ENCODE measurements around the gene PPP1R12C.

Gene PPP1R12C

DNA sequence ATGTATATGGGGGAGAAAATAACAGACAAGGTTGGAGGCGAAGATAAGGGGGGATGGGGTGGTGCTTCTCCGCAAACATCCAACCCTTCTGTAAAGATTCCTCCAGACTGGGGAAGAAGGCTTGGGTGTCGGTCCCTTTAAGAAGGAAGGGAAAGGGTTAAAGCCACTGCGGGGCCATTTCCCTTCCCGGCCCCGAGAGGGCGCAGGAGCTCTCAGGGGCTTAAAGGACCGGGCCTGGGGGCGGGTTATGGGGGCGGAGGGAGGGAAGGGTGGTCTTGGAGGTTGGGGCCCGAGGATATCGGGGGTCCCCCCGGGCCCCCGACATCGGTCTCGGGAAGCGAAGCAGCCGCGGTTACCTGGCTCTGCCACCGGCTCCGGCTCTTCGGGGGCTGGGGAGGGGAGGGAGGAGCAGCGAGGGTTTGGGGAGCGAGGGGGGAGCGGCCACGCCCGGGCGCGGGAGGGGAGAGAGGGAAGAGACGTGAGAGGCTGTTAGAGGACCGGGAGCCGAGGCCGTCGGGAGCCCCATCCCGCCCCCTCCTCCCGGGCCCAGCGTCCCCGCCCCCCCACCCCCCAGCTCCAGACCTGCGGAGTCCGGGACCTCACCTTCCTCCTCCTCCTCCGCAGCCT lies 28.8 kb upstream of the PPP1R12C start:
- no peak for DNase-seq

DNA sequence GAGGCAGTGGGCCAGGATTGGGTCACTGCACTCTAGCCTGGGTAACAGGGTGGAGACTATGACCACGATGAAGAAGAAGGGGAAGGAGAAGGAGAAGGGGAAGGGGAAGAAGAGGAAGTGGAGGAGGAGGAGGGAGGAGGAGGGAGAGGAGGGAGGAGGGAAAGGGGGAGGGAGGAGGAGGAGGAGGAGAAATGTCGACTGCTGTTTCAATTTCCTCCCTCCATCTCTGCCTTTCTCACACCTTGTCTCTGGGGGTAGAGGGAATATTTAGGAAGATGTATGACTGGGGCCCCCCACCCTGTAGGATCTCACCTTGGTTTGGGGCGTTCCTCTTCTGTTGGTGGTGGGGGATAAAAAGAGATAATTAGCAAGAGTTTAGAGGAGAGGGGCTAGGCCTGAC lies 27.8 kb upstream of the PPP1R12C start:
- no peak for DNase-seq

DNA sequence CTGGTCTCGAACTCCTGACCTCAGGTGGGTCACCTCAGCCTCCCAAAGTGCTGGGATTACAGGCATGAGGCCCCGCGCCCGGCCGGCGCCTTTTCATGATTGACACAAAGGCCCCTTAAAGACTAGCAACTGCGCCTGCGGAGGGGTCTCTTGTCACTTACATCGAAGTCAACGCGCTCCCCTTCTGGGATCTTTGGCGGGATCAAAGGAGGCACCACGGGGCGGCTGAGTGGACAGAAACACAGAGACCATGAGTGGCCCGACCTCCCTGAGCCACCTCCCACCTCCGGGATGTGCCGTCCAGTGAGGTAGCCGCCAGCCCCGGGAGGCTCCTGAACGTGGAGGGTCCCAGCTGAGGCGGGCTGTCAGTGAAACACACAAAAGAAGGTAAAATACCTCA lies 24.3 kb upstream of the PPP1R12C start:
- DNase-seq: no peak

DNA sequence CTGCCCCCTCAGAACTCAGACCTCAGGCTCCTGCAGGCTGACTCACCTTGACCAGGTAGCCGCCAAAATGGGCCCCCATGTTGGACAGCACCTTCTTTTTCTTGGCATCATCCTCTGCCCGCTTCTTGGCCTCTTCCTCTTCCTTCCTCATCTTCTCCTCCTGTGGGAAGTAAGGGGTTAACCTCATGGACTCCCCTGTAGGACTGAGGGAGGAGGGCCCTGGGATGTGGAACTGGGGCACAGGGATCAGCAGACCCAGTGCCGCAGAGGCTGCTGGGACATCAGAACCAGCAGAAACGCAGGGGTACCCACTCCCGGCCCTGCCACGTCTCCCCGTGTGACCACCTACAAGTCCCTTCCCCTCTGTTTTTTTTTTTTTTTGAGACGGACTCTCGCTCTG lies 20.5 kb upstream of the PPP1R12C start:
- no peak for DNase-seq

DNA sequence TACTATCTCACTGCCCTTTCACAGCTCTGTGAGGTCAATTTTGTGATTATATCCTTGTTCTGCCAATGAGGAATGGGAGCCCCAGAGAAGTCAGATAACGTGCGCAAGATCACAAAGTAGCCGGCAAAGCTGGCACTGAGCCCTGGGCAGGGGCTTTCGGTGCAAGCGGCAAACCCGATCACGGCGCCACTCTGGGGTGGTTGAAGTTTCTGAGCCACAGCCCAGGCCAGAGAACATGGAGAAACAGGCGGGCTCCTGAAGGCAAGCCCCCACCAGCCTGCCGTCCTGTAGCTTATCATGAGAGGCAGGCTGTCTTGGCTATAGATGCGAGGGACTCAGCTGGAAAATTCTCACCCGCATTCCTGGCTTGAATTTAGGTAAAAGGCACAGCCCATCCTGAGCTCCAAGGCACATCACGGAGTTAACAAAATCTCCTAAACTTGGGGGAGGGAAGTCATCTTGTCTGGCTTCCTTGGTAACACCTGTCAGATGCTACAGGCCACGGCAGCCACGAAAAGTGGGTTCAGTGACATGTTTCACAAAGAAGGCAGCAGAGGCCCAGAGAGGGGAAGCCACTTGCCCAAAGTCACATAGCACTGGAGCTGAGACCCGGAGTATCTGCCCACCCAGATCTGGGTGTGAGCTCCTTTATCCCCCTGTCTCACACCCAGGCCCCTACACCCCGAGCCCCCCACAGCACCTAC lies 19.1 kb upstream of the PPP1R12C start:
- DNase-seq: no peak

DNA sequence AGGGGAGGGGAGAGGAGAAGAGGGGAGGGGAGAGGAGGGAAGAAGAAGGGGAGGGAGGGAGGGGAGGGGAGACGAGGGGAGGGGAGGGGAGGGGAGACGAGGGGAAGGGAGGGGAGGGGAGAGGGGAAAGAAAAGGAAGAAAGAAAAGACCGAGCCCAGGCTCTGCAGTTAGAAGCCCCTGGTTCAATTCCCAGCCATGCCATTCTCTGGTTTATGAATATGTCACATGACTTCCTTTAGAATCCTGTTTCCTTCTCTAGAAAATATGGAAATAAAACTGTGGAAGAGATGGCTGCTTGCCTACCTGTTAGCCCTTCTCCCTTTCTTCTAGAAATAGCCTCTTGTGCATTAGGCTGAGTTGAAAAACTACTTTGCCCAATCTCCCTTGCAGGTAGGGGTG lies 17.3 kb upstream of the PPP1R12C start:
- DNase-seq: no peak

DNA sequence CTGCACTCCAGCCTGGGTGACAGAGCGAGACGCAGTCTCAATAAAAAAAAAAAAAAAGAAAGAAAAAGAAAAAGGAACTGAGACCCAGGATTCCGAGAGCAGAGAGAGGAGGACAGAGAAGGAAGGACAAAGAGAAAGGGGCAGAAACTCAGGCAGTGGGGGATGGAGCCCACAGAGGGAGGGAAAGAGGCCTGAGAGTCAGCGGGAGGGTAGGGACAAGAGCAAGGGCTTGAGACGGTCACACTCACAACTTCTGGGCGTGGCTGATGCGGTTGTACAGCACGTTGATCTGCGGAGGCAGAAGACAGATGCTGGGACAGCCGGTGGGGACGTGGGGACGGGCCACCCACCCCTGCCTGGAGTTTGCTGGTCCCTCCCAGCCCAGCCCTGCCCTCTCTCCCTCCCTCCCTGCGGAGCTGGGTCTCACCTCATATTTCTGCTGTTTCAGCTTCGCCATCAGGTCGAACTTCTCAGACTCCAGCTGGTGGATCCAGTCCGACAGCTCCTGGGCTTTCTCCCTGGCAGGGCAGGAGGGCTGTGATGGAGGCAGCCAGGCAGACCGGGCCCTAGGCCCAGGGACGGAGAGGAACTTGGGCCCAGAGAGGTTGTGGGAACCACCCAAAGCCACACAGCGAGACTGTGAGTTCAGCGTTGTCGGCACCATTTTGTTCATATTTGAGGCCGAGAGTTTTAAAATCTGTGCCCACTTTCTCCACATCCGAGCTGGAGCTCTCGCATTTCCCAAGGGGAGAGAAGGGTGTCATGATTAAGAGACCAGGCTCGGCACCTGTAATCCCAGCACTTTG lies 16.4 kb upstream of the PPP1R12C start:
- DNase-seq: no peak

DNA sequence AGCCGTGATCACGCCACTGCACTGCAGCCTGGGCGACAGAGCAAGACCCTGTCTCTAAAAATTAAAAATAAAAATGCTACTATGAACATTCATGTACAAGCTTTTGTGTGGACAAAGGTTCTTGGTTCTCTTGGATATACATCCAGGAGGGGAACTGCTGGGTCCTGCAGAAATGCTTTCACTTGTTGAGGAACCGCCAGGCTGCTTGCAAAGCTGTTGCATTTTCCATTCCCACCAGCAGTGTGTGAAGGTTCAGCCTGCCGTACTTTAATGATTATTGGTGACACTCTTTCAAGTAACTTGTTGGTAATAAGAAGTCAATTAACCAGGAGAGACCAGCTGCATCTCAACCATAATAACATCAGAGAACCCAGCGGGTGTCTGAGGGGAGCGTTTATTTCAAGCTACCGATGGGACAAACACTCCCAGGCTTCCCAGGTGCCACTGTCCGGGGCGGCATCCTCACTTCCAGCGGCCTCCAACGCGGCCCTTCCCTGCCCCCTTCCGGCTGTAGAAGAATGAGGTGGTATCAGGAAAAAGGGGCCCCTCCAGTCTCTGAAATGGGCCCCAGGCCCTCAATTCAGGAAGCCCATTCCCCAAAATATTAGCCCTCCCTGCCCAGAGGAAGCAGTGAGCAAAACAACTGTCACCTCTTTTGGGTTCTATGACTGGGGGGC lies 15.2 kb upstream of the PPP1R12C start:
- no peak for DNase-seq

DNA sequence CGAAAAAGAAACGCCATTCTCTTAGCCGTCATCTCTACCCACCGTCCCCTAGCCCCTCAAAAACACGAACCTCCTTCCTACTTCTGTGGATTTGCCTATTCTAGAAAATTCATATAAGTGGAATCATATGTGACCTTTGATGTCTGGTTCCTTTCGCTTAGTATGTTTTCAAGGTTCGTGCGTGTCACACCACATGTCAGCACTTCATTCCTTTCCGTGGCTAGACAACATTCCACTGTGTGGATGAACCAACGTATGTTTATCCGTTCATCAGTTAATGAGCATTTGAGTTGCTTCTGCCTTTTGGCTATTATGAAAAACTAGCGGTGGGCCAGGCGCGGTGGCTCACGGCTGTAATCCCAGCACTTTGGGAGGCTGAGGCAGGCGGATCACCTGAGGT lies 14.0 kb upstream of the PPP1R12C start:
- no peak for DNase-seq

DNA sequence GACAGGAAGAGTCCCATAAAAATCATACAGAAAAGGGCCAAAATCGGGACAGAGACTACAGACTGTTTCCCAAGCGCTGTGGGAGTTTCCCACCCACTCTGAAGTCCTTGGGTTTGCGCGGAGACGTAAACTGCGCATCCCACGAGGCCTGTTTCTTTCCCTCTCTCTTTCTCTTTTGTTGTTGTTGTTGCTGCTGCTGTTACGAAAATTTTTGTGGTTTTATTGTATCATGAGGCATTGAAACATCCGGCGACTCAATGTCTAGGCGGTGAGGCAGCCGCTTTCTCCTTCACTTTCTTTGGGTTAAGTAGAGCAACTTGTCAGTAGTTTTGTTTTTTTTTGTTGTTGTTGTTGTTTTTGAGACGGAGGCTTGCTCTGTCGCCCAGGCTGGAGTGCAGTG lies 1.6 kb upstream of the PPP1R12C start:
- DNase-seq: no peak

DNA sequence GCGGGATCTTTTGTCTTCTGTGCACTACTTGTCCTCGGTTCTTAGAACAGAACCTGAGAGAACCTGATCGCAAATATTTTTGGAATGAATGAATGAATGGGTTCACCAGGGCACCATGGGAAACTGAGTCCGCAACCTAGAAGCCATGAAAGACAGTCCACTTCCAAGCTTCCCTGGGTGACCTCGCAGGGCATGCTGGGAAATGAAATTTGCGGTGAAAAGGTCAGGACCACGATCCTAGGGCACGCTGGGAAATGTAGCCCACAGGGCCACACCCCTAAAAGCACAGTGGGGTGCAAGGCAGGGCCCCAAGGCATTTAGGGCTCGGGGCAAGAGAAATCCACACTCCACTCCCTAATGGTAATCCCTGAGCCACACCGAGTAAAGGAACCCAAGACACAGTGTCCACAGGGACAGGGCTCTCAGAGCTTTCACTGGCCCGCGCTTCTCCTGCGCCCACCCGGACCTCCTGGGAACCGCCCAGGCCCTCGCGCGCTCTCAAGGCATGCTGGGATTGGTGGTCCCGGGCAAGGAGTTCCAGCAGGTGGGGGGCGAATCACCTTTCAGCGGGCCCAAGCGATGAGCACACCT lies 1.1 kb upstream of the PPP1R12C start:
- DNase-seq: no peak

DNA sequence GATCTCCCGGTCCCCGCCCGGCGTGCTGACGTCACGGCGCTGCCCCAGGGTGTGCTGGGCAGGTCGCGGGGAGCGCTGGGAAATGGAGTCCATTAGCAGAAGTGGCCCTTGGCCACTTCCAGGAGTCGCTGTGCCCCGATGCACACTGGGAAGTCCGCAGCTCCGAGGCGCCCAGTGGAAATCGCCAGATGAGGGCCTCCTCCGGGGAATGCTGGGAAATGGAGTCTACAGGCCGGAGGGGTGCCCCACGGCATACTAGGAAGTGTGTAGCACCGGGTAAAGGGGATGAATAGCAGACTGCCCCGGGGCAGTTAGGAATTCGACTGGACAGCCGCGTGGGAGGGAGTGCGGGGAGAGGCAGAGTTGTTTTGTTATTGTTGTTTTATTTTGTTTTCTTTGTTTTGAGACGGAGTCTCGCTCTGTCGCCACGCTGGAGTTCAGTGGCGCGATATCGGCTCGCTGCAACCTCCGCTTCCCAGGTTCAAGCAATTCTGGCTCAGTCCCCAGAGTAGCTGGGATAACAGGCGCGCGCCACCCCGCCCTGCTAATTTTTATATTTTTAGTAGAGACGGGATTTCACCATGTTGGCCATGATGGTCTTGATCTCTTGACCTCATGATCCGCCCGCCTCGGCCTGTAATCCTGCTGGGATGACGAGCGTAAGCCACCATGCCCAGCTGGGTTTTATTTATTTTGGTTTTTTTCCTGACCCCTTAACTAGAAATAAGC lies 390 bp upstream of the PPP1R12C start:
- DNase-seq: peak; percentile 94

DNA sequence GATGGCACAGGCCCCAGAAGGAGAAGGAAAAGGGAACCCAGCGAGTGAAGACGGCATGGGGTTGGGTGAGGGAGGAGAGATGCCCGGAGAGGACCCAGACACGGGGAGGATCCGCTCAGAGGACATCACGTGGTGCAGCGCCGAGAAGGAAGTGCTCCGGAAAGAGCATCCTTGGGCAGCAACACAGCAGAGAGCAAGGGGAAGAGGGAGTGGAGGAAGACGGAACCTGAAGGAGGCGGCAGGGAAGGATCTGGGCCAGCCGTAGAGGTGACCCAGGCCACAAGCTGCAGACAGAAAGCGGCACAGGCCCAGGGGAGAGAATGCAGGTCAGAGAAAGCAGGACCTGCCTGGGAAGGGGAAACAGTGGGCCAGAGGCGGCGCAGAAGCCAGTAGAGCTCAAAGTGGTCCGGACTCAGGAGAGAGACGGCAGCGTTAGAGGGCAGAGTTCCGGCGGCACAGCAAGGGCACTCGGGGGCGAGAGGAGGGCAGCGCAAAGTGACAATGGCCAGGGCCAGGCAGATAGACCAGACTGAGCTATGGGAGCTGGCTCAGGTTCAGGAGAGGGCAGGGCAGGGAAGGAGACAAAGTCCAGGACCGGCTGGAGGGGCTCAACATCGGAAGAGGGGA lies 1.1 kb downstream of the PPP1R12C start:
- DNase-seq: peak; percentile 34

DNA sequence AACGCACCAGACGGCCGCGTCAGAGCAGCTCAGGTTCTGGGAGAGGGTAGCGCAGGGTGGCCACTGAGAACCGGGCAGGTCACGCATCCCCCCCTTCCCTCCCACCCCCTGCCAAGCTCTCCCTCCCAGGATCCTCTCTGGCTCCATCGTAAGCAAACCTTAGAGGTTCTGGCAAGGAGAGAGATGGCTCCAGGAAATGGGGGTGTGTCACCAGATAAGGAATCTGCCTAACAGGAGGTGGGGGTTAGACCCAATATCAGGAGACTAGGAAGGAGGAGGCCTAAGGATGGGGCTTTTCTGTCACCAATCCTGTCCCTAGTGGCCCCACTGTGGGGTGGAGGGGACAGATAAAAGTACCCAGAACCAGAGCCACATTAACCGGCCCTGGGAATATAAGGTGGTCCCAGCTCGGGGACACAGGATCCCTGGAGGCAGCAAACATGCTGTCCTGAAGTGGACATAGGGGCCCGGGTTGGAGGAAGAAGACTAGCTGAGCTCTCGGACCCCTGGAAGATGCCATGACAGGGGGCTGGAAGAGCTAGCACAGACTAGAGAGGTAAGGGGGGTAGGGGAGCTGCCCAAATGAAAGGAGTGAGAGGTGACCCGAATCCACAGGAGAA lies 1.9 kb downstream of the PPP1R12C start:
- no peak for DNase-seq

DNA sequence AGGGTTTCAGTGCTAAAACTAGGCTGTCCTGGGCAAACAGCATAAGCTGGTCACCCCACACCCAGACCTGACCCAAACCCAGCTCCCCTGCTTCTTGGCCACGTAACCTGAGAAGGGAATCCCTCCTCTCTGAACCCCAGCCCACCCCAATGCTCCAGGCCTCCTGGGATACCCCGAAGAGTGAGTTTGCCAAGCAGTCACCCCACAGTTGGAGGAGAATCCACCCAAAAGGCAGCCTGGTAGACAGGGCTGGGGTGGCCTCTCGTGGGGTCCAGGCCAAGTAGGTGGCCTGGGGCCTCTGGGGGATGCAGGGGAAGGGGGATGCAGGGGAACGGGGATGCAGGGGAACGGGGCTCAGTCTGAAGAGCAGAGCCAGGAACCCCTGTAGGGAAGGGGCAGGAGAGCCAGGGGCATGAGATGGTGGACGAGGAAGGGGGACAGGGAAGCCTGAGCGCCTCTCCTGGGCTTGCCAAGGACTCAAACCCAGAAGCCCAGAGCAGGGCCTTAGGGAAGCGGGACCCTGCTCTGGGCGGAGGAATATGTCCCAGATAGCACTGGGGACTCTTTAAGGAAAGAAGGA lies 2.8 kb downstream of the PPP1R12C start:
- no peak for DNase-seq

DNA sequence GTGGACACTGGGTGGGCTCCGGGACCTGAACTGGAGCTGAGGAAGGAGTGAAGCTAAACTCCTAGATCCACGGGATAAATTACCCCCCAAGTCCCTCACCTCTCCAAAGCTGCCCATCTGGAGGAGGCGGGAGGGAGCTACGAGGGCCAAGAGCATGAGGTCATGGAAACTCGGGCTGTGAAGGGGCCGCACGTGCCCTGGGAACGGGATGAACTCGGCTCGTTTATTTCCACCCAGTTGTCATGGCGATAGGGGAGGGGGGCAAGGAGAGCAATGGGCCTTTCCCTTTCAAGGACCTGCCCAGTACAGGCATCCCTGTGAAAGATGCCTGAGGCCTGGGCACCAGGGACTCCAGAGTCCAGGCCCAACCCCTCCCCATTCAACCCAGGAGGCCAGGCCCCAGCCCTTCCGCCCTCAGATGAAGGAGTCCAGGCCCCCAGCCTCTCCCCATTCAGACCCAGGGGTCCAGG lies 3.8 kb downstream of the PPP1R12C start:
- no peak for DNase-seq

DNA sequence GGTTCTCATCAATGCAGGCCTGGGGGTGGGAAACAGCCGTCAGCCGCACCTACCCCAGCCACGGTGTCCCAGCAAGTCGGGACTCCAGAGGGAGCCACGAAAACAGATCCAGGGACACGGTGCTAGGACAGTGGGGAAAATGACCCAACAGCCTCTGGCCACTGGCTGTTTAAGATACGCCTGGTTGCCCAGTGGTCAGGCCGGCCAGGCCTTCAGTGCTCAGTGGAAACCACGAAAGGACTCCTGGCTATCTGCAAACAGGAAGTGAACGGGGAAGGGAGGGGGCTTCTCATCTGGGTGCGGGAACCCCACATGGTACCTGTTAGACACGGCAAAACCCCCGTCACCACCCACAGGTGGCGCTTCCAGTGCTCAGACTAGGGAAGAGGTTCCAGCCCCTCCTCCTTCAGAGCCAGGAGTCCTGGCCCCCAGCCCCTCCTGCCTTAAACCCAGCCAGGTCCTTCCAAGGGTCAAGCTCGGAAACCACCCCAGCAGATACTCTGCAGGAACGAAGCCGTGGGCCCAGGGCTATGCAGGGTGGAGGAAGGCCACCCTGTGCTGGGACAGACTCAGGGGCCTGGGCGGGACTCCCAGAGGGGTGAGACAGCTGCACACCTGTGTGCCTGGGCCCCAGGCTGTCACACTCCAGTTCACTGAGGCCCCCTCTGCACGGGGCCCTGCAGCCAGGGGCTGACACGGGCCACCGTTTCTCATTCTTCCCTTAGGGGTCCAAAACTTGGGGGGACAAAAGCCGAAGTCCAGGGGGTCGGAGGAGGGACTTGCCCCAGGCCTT lies 4.5 kb downstream of the PPP1R12C start:
- DNase-seq: no peak

DNA sequence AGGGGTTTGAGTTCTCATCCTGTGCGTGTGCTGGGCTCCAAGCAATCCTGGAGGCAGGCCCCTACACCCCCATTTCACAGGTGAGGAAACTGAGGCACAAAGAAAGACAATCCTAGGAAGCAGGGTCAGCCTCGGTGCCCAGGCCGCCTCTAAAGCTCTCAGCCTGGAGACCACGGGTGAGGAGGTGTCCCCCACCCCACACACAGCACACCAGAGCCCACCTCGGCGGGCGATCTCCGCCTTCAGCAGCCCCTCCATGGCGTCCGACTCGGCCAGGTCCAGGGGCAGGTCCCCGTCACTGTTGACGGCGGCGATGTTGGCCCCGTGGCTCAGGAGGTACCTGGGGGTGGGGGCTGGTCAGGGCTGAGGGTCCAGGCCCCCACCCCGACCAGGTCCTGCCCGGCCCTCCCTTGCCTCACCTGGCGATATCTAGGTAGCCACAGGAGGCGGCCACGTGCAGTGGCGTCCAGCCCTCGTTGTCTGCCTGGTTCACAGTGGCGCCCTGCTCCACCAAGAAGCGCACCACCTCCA lies 5.1 kb downstream of the PPP1R12C start:
- DNase-seq: no peak

DNA sequence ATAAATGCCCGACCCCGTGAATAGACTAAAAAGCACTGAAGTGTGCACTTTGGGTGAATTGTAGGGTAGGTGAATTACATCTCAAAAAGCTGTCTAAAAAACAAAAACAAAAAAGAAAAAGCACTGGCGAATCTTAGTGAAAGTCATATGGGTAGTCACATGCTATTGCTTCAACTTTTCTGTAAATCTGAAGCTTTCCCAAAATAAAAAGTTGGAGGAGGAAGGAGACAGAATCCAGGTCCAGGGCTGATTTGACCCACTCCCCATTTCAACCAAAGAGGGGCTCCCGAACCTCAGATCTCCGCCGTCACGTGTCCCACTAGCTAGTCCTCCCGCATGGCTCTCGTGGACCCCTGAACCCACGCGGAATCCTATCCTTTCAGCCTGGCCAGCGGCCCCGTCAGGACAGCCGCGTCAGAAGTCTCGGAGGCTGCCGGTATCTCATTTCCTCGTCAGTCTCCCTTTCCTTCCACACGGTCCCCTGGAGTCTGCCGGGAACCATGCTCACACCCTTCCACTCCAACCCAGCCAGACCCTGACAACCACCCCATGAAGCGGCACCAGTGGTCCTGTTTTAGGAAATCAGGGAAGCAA lies 6.1 kb downstream of the PPP1R12C start:
- no peak for DNase-seq
